Liver (tissue), 9 donors: Measurements from ENCODE around the gene BLACAT1. TPM values are rescaled to one million over a fixed set of nuclear protein-coding genes. Genes with fewer than 3 reads are reported as not detected.

Source experiments
- DNase-seq: peaks from one replicate; pipeline ENCODE4 v3.0.0-alpha.2; 2017; ENCODE audit warnings: low spot score
- H3K27ac ChIP-seq, 2 donors: one replicate each; pipeline ENCODE4 v1.7.0; 2013; ENCODE audit warnings: inconsistent platforms in 2 of 2, low read length in 2 of 2, control low read depth in 1 of 2, low read depth in 1 of 2, mild to moderate bottlenecking in 1 of 2
- H3K27me3 ChIP-seq, 4 donors: one replicate each; pipeline versions ENCODE4 v1.6.1 to v1.7.0; 2013; ENCODE audit warnings: low read length in 3 of 4, inconsistent platforms in 1 of 4, mild to moderate bottlenecking in 1 of 4, moderate library complexity in 1 of 4; ENCODE audit not compliant: control insufficient read depth in 4 of 4, insufficient read depth in 4 of 4
- H3K36me3 ChIP-seq, 4 donors: one replicate each; pipeline versions ENCODE4 v1.6.1 to v1.7.0; 2013; ENCODE audit warnings: low read length in 3 of 4, mild to moderate bottlenecking in 3 of 4, low read depth in 1 of 4, moderate library complexity in 1 of 4; ENCODE audit not compliant: control insufficient read depth in 4 of 4, insufficient read depth in 3 of 4
- H3K4me1 ChIP-seq, 4 donors: one replicate each; pipeline versions ENCODE4 v1.6.1 to v1.7.0; 2013; ENCODE audit warnings: low read length in 3 of 4, mild to moderate bottlenecking in 3 of 4, moderate library complexity in 1 of 4; ENCODE audit not compliant: control insufficient read depth in 4 of 4, insufficient read depth in 4 of 4
- H3K4me3 ChIP-seq, 3 donors: one replicate each; pipeline versions ENCODE4 v1.6.1 to v1.7.0; 2013; ENCODE audit warnings: low read length in 3 of 3, control low read depth in 1 of 3, low read depth in 1 of 3, mild to moderate bottlenecking in 1 of 3
- H3K9ac ChIP-seq, 2 donors: one replicate each; pipeline ENCODE4 v1.7.0; 2013; ENCODE audit warnings: low read length in 2 of 2, mild to moderate bottlenecking in 2 of 2, moderate library complexity in 2 of 2, control low read depth in 1 of 2, low read depth in 1 of 2
- H3K9me3 ChIP-seq, 4 donors: one replicate each; pipeline versions ENCODE4 v1.6.1 to v1.7.0; 2013; ENCODE audit warnings: low read length in 3 of 4; ENCODE audit not compliant: control insufficient read depth in 4 of 4
- ATF3 ChIP-seq: IDR thresholded peaks from 2 replicates; pipeline ENCODE4 v1.6.1; 2016; ENCODE audit warnings: antibody characterized with exemption
- EGR1 ChIP-seq, 2 donors: IDR thresholded peaks; 2 replicates each; pipeline ENCODE4 v1.6.1; 2016 to 2018; ENCODE audit warnings: antibody characterized with exemption in 2 of 2, low read depth in 2 of 2
- FOXA1 ChIP-seq: IDR thresholded peaks from 2 replicates; pipeline ENCODE4 v1.6.1; 2016; ENCODE audit warnings: antibody characterized with exemption
- FOXA2 ChIP-seq: IDR thresholded peaks from 2 replicates; pipeline ENCODE4 v1.6.1; 2016; ENCODE audit warnings: antibody characterized with exemption
- GABPA ChIP-seq, 2 donors: IDR thresholded peaks in 1 of 2; conservative IDR thresholded peaks in 1 of 2; 2 replicates each; pipeline ENCODE4 v1.6.1; 2016; ENCODE audit warnings: antibody characterized with exemption in 2 of 2, mild to moderate bottlenecking in 1 of 2, moderate library complexity in 1 of 2
- HNF4A ChIP-seq, 2 donors: conservative IDR thresholded peaks; 2 replicates each; pipeline ENCODE4 v1.6.1; 2016; ENCODE audit warnings: antibody characterized with exemption in 2 of 2, mild to moderate bottlenecking in 2 of 2
- HNF4G ChIP-seq: IDR thresholded peaks from 2 replicates; pipeline ENCODE4 v1.6.1; 2016; ENCODE audit warnings: antibody characterized with exemption
- JUND ChIP-seq, 2 donors: IDR thresholded peaks; 2 replicates each; pipeline ENCODE4 v1.6.1; 2016; ENCODE audit warnings: antibody characterized with exemption in 2 of 2
- MAX ChIP-seq: IDR thresholded peaks from 2 replicates; pipeline ENCODE4 v1.6.1; 2016; ENCODE audit warnings: antibody characterized with exemption
- NR2F2 ChIP-seq: IDR thresholded peaks from 2 replicates; pipeline ENCODE4 v1.6.1; 2016; ENCODE audit warnings: antibody characterized with exemption
- RAD21 ChIP-seq, 2 donors: IDR thresholded peaks; 2 replicates each; pipeline ENCODE4 v1.6.1; 2016; ENCODE audit warnings: antibody characterized with exemption in 2 of 2, mild to moderate bottlenecking in 2 of 2
- REST ChIP-seq: IDR thresholded peaks from 2 replicates; pipeline ENCODE4 v1.6.1; 2016; ENCODE audit warnings: antibody characterized with exemption, mild to moderate bottlenecking
- RXRA ChIP-seq, 2 donors: IDR thresholded peaks; 2 replicates each; pipeline ENCODE4 v1.6.1; 2017 to 2018; ENCODE audit warnings: antibody characterized with exemption in 2 of 2, mild to moderate bottlenecking in 1 of 2
- SP1 ChIP-seq: IDR thresholded peaks from 2 replicates; pipeline ENCODE4 v1.6.1; 2018; ENCODE audit warnings: antibody characterized with exemption, mild to moderate bottlenecking
- TAF1 ChIP-seq: conservative IDR thresholded peaks from 2 replicates; pipeline ENCODE4 v1.6.1; 2016; ENCODE audit warnings: antibody characterized with exemption, mild to moderate bottlenecking
- YY1 ChIP-seq: IDR thresholded peaks from 2 replicates; pipeline ENCODE4 v1.6.1; 2016; ENCODE audit warnings: antibody characterized with exemption, mild to moderate bottlenecking
- ZBTB33 ChIP-seq: IDR thresholded peaks from 2 replicates; pipeline ENCODE4 v1.6.1; 2016; ENCODE audit warnings: antibody characterized with exemption
- WGBS: extraction: QIAGEN DNeasy Blood & Tissue Kit; methylation state at CpG from one replicate; pipeline ENCODE4 v1.1.7; 2013; 5-methylcytosine and 5-hydroxymethylcytosine counted together
- polyA plus RNA-seq, 2 donors: library from polyadenylated mRNA; stranded (reverse) in 1 of 2; unstranded in 1 of 2; fragments of 200-250 nt in 1 of 2; fragments of >200 nt in 1 of 2; fragmentation: Nextera tagmentation in 1 of 2; extraction: Ambion mirVana in 1 of 2; gene quantifications; one replicate each; pipeline versions ENCODE4 v1.2.1 to v1.2.3, GENCODE V29; 2013 to 2015
- total RNA-seq, 2 donors: library from RNA; depleted of rRNA; stranded (reverse); fragments of >200 nt; gene quantifications; one replicate each; pipeline ENCODE4 v1.2.3, GENCODE V29; 2014
- donor health status: healthy.
- donor health status: healthy.
- donor health status: healthy.
- donor health status: healthy.
- donor health status: healthy.

Gene BLACAT1
- total and polyA plus RNA-seq, 4 donors = not detected

- no peak for TF ChIP-seq YY1
Measured at GRCh38 chr1:205445646-205445935, 10.3 kb downstream of the BLACAT1 start (continued).

- Histone ChIP-seq H3K36me3 (no peaks in the 10 kb centered on the region), H3K4me3 (no peak overlapping the region), H3K9me3 (no peaks in the 10 kb centered on the region), H3K4me1 (peaks cover 0 to 11% (median 0%) of the 10 kb centered on the region in 4 donors), H3K9ac (no peak overlapping the region), H3K27ac (no peak overlapping the region), H3K27me3 (no peaks in the 10 kb centered on the region)
- TF ChIP-seq RXRA (IDR thresholded peaks at IDR 0.05) (no peak), RAD21 (IDR thresholded peaks at IDR 0.05) (no peak), GABPA (IDR thresholded peaks at IDR 0.05 in 1 of 2, conservative IDR thresholded peaks at IDR 0.05 in 1 of 2) (no peak), HNF4G (no peak)
- 64% methylated on average over 18 of the region's 18 CpGs for WGBS
- no peak for DNase-seq
Measured at GRCh38 chr1:205444931-205445645, 10.8 kb downstream of the BLACAT1 start.

GRCh38 chr1:205444300-205444930 is 11.4 kb downstream of the BLACAT1 start:
- Histone ChIP-seq H3K9me3 (no peaks in the 10 kb centered on the region), H3K4me3 (no peak overlapping the region), H3K4me1 (peaks cover 0 to 11% (median 1%) of the 10 kb centered on the region in 4 donors), H3K27ac (no peak overlapping the region), H3K27me3 (no peaks in the 10 kb centered on the region), H3K36me3 (no peaks in the 10 kb centered on the region), H3K9ac (no peak overlapping the region)
- no peak for TF ChIP-seq NR2F2
- TF ChIP-seq JUND (IDR thresholded peaks at IDR 0.05) = no peak
- TF ChIP-seq RAD21 (IDR thresholded peaks at IDR 0.05) = no peak
- no peak for TF ChIP-seq SP1
- 63% methylated on average over 10 of the region's 10 CpGs for WGBS
- no peak for DNase-seq

GRCh38 chr1:205443585-205444299 is 12.1 kb downstream of the BLACAT1 start:
- no peak overlapping the region for H3K4me3 ChIP-seq
- DNase-seq = no peak
- WGBS = 61% methylated on average over 7 of the region's 7 CpGs
- H3K27me3 ChIP-seq = no peaks in the 10 kb centered on the region
- no peaks in the 10 kb centered on the region for H3K36me3 ChIP-seq
- no peak overlapping the region for H3K9ac ChIP-seq
- no peak overlapping the region for H3K27ac ChIP-seq
- peaks cover 0 to 14% (median 1%) of the 10 kb centered on the region in 4 donors for H3K4me1 ChIP-seq
- no peaks in the 10 kb centered on the region for H3K9me3 ChIP-seq
- TF ChIP-seq FOXA1 (no peak), EGR1 (IDR thresholded peaks at IDR 0.05; ENCODE audit: low read depth in 2 of 2) (no peak), YY1 (no peak), RXRA (IDR thresholded peaks at IDR 0.05) (no peak), HNF4G (no peak), HNF4A (conservative IDR thresholded peaks at IDR 0.05) (no peak), REST (no peak), SP1 (no peak), FOXA2 (no peak), ZBTB33 (no peak), ATF3 (no peak), JUND (IDR thresholded peaks at IDR 0.05) (no peak), GABPA (IDR thresholded peaks at IDR 0.05 in 1 of 2, conservative IDR thresholded peaks at IDR 0.05 in 1 of 2) (no peak), TAF1 (no peak), MAX (no peak), RAD21 (IDR thresholded peaks at IDR 0.05) (no peak)
